Spleen (tissue), 7 donors: ENCODE measurements around the gene ETV5.

Source experiments
- POLR2A ChIP-seq, 3 donors: fragments of 450-650 bp; IDR thresholded peaks; one replicate each; pipeline ENCODE4 v1.5.1; 2017; ENCODE audit warnings: antibody characterized with exemption in 3 of 3, mild to moderate bottlenecking in 1 of 3
- TF ChIP-seq, protein P1 (sequence below), 11 experiments: fragments of 200-600 bp in 7 of 11; fragments of 450-650 bp in 4 of 11; sonication (generic) in 4 of 11; IDR thresholded peaks in 8 of 11; conservative IDR thresholded peaks in 3 of 11; 1 replicate in 7 of 11; 2 replicates in 4 of 11; pipeline versions ENCODE4 v1.4.0 to v1.8.0; 2016 to 2021; ENCODE audit warnings: antibody characterized with exemption in 11 of 11, inconsistent platforms in 4 of 11, mild to moderate bottlenecking in 1 of 11
- donor health status: DM: no; HTN: no; CAD: no; lungs with moderate emphysema.
- donor health status: DM: no; HTN: no; CAD: no.
- donor health status: DM: no; HTN: no; CAD: no.

GRCh38 chr3:186053954-186054791 lies 54.7 kb downstream of the ETV5 start:
- TF ChIP-seq POLR2A (IDR thresholded peaks at IDR 0.05): no peak
- TF ChIP-seq, protein P1, sequence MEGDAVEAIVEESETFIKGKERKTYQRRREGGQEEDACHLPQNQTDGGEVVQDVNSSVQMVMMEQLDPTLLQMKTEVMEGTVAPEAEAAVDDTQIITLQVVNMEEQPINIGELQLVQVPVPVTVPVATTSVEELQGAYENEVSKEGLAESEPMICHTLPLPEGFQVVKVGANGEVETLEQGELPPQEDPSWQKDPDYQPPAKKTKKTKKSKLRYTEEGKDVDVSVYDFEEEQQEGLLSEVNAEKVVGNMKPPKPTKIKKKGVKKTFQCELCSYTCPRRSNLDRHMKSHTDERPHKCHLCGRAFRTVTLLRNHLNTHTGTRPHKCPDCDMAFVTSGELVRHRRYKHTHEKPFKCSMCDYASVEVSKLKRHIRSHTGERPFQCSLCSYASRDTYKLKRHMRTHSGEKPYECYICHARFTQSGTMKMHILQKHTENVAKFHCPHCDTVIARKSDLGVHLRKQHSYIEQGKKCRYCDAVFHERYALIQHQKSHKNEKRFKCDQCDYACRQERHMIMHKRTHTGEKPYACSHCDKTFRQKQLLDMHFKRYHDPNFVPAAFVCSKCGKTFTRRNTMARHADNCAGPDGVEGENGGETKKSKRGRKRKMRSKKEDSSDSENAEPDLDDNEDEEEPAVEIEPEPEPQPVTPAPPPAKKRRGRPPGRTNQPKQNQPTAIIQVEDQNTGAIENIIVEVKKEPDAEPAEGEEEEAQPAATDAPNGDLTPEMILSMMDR (IDR thresholded peaks at IDR 0.05 in 8 of 11, conservative IDR thresholded peaks at IDR 0.05 in 3 of 11): no peak
